Activated B cell treated with CpG ODN at 0.5 μM for 24 hours (primary cell): Measurements from ENCODE around the gene ADGRE3. TPM values are rescaled to one million over a fixed set of nuclear protein-coding genes. Genes with fewer than 3 reads are reported as not detected.

Source experiments
- ATAC-seq: fragments of 200-7000 bp; cut with Tn5 transposase; one replicate; pipeline ENCODE4 v1.10.0; 2021; ENCODE audit warnings: low read depth, mild to moderate bottlenecking, moderate library complexity
- CTCF ChIA-PET: fragments of 350-600 bp; sonication (Branson Sonifier 250); formaldehyde crosslinking; loops from one replicate; lab custom pipeline; 2021; ENCODE audit warnings: antibody characterized with exemption; lab: Charles Lee
- POLR2A ChIA-PET: fragments of 350-600 bp; sonication (Branson Sonifier 250); formaldehyde crosslinking; loops from one replicate; lab custom pipeline; 2021; ENCODE audit warnings: antibody characterized with exemption; lab: Charles Lee
- DNase-seq: peaks from one replicate; pipeline ENCODE4 v3.0.0; 2022
- H3K27ac Mint-ChIP-seq: one replicate; pipeline ENCODE4 v1.8.0; 2020; ENCODE audit warnings: mixed read lengths
- H3K27me3 Mint-ChIP-seq: one replicate; pipeline ENCODE4 v1.8.0; 2021; ENCODE audit warnings: mixed read lengths
- H3K36me3 Mint-ChIP-seq: one replicate; pipeline ENCODE4 v1.8.0; 2021; ENCODE audit warnings: low read depth, mixed read lengths
- H3K4me1 Mint-ChIP-seq: one replicate; pipeline ENCODE4 v1.8.0; 2021; ENCODE audit warnings: mixed read lengths
- H3K4me3 Mint-ChIP-seq: one replicate; pipeline ENCODE4 v1.8.0; 2020; ENCODE audit warnings: mild to moderate bottlenecking, mixed read lengths
- H3K9me3 Mint-ChIP-seq: one replicate; pipeline ENCODE4 v1.8.0; 2020; ENCODE audit warnings: mixed read lengths
- intact Hi-C: fragments of 100-400 bp; cut with micrococcal nuclease; formaldehyde crosslinking; loops from one replicate; pipeline ENCODE4 v1.15.1; 2024
- total RNA-seq: library from RNA; stranded (reverse); gene quantifications from 2 replicates; pipeline ENCODE4 v1.2.3, GENCODE V29; 2022
- TF ChIP-seq, protein P1 (sequence below): fragments of 200-600 bp; IDR thresholded peaks from one replicate; pipeline ENCODE4 v1.8.0; 2022; ENCODE audit warnings: antibody characterized with exemption, mild to moderate bottlenecking

The ADGRE3 gene
- total RNA-seq, 1 donor from 2014 or later, result not detected

DNA sequence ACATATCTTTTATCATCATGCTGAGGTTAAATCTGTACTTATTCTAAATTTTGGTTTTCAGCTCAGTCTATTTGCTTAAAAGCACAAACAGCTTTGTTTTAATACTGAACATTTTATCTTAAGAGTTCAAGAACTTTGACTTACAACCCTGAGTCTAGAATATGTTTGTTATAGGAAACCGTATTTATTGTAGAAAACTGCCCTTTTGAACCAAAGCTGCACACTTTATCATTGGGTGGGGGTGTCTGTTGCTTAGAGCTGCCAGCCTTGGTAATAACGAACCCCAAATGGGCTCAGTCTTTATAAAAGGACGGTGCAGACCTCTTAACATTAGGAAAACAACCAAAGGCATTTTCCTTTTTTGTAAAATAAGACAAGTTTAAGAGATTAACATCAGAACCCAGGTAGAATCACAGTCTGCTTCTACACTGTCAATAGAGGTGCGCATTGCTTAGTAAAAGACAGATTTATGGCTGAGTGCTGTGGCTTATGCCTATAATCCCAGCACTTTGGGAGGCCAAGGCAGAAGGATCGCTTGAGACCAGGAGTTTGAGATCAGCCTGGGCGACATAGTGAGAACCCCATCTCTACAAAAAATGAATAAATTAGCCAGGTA, 14.7 kb downstream of the ADGRE3 start:
- intact Hi-C loops, result no loop called here
- no peak for ATAC-seq

DNA sequence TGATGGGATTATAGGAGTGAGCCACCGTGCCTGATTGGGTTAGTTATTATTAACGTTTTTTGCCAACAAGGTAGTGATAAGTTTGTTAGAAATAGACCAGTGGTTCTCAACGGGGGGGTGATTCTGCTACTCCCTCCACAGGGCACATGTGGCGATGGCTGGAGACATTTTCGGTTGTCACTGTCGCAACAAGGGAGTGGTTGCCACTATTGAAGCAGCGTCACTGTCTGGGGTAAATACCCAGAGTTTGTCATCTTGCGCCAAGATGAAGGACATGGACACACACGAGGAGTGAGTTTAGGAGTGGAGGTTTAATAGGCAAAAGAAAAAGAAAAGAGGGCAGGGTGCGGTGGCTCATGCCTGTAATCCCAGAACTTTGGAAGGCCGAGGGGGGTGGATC, 18.9 kb downstream of the ADGRE3 start:
- no peaks in the 10 kb centered on the region for H3K9me3 Mint-ChIP-seq
- no peak for ATAC-seq
- H3K4me1 Mint-ChIP-seq, result peaks cover 2% of the 10 kb centered on the region
- CTCF ChIA-PET, result interaction anchor here (1.2 kb wide), 1 partner anchor 81 kb away, joined by 3 read pairs; no protein-coding TSS in a partner anchor
- DNase-seq, result no peak
- intact Hi-C loops, result no loop called here
- POLR2A ChIA-PET, result no interaction called here
- H3K27ac Mint-ChIP-seq, result no peak overlapping the region
- TF ChIP-seq, protein P1, sequence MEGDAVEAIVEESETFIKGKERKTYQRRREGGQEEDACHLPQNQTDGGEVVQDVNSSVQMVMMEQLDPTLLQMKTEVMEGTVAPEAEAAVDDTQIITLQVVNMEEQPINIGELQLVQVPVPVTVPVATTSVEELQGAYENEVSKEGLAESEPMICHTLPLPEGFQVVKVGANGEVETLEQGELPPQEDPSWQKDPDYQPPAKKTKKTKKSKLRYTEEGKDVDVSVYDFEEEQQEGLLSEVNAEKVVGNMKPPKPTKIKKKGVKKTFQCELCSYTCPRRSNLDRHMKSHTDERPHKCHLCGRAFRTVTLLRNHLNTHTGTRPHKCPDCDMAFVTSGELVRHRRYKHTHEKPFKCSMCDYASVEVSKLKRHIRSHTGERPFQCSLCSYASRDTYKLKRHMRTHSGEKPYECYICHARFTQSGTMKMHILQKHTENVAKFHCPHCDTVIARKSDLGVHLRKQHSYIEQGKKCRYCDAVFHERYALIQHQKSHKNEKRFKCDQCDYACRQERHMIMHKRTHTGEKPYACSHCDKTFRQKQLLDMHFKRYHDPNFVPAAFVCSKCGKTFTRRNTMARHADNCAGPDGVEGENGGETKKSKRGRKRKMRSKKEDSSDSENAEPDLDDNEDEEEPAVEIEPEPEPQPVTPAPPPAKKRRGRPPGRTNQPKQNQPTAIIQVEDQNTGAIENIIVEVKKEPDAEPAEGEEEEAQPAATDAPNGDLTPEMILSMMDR, result no peak
- H3K36me3 Mint-ChIP-seq, result no peaks in the 10 kb centered on the region
- H3K27me3 Mint-ChIP-seq, result peaks cover 5% of the 10 kb centered on the region
- H3K4me3 Mint-ChIP-seq, result no peak overlapping the region

More for the DNA sequence above, 14.7 kb downstream of the ADGRE3 start:
- H3K36me3 Mint-ChIP-seq, result no peaks in the 10 kb centered on the region
- no peak overlapping the region for H3K4me3 Mint-ChIP-seq
- peaks cover 3% of the 10 kb centered on the region for H3K27me3 Mint-ChIP-seq
- H3K27ac Mint-ChIP-seq, result no peak overlapping the region
- peaks cover 9% of the 10 kb centered on the region for H3K4me1 Mint-ChIP-seq
- ChIA-PET POLR2A (interaction anchor here (0.7 kb wide), 1 partner anchor 1877 kb away, joined by 3 read pairs; no protein-coding TSS in a partner anchor), CTCF (no interaction called here)
- TF ChIP-seq, protein P1, result no peak
- no peak for DNase-seq
- H3K9me3 Mint-ChIP-seq, result no peaks in the 10 kb centered on the region

DNA sequence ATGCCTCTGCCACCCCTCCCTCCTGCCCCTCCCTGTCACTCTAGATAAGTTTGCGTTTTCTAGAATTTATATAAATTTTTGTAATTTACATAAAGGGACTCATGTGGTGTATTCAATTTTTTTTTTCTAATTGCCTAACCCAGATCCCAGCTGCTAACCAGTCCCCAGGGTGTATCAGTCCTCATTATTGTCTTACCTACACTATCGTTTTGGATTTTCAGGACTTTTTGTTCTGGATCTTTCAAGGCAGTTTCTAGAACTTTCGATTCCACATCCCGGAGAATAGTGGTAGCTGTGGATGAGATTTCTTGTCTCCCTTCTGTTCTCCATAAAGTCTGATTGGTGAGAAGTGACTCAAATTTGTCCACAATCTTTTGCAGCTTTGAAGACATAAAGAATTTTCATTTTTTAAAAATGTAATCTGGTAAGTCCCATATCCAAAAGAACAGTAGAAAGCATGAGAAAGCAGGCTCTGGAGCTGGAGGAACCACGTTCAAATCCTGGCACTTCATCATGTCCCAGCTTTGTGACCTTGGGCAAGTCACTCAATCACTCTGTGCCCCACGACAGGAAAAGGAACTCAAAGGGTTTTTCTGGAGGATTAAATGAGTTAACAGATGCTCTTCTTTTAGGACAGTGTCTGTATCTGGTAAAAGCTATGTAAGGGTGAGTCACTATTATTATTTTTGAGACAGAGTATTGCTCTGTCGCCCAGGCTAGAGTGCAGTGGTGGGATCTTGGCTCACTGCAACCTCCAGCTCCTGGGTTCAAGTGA, 19.7 kb downstream of the ADGRE3 start:
- Mint-ChIP-seq H3K27ac (no peak overlapping the region), H3K9me3 (no peaks in the 10 kb centered on the region), H3K4me3 (no peak overlapping the region), H3K27me3 (peaks cover 5% of the 10 kb centered on the region), H3K4me1 (no peaks in the 10 kb centered on the region), H3K36me3 (no peaks in the 10 kb centered on the region)
- CTCF ChIA-PET, result interaction anchor here (0.6 to 1.2 kb wide), 3 partner anchors 31 to 298 kb away, joined by 3 read pairs; no protein-coding TSS in a partner anchor
- TF ChIP-seq, protein P1, result no peak
- DNase-seq (no peak), ATAC-seq (no peak)
- POLR2A ChIA-PET, result no interaction called here
- intact Hi-C loops, result no loop called here

DNA sequence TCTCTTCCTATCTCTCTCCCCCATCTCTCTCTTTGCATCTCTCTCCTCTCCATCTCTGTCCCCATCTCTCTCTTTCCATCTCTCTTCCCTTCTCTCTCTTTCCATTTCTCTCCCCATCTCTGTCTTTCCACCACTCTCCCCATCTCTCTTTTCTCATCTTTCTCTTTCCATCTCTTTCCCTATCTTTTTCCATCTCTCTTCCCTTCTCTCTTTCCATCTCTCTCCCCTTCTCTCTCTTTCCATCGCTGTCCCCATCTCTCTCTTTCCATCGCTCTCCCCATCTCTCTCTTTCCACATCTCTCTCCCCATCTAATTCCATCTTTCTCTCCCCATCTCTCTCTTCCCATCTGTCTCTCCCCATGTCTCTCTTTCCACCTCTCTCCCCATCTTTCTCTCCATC, 24.5 kb downstream of the ADGRE3 start:
- Mint-ChIP-seq H3K9me3 (no peaks in the 10 kb centered on the region), H3K27me3 (peaks cover 2% of the 10 kb centered on the region), H3K4me1 (no peaks in the 10 kb centered on the region), H3K4me3 (no peak overlapping the region), H3K36me3 (no peaks in the 10 kb centered on the region), H3K27ac (no peak overlapping the region)
- intact Hi-C loops, result no loop called here
- no peak for ATAC-seq
- TF ChIP-seq, protein P1, result no peak
- no peak for DNase-seq
- ChIA-PET POLR2A (no interaction called here), CTCF (no interaction called here)

DNA sequence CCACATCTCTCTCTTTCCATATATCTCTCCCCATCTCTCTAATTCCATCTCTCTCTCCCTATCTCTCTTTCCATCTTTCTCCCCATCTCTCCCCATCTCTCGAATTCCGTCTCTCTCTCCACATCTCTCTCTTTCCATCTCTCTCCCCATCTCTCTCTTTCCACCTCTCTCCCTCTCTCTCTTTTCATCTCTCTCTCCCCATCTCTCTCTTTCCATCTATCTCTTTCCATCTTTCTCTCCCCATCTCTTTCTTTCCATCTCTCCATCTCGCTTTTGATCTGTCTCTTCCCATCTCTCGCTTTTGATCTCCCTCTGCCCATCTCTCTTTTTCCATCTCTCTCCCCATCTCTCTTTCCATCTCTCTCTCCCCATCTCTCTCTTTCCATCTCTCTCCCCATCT, 25.6 kb downstream of the ADGRE3 start:
- peaks cover 2% of the 10 kb centered on the region for H3K27me3 Mint-ChIP-seq
- no peak for DNase-seq
- no peak for ATAC-seq
- H3K36me3 Mint-ChIP-seq, result no peaks in the 10 kb centered on the region
- H3K4me3 Mint-ChIP-seq, result no peak overlapping the region
- TF ChIP-seq, protein P1, result no peak
- H3K27ac Mint-ChIP-seq, result no peak overlapping the region
- H3K4me1 Mint-ChIP-seq, result no peaks in the 10 kb centered on the region
- CTCF ChIA-PET, result no interaction called here
- POLR2A ChIA-PET, result no interaction called here
- intact Hi-C loops, result no loop called here
- H3K9me3 Mint-ChIP-seq, result no peaks in the 10 kb centered on the region
